Endothelial cell of umbilical vein (primary cell): ENCODE results near the gene FTO.

Experiments
- EZH2 ChIP-seq: IDR thresholded peaks from 2 replicates; pipeline ENCODE4 v1.6.1; 2012; ENCODE audit warnings: borderline replicate concordance, low read depth, mild to moderate bottlenecking, moderate library complexity, low read length, inconsistent platforms; ENCODE audit not compliant: severe bottlenecking
- FOS ChIP-seq: IDR thresholded peaks from 2 replicates; pipeline ENCODE4 v1.6.1; 2011; ENCODE audit warnings: mild to moderate bottlenecking, low read length, moderate library complexity, borderline replicate concordance; ENCODE audit not compliant: insufficient read depth
- POLR2A ChIP-seq: IDR thresholded peaks from 2 replicates; pipeline ENCODE4 v1.6.1; 2012; ENCODE audit warnings: low read depth, mild to moderate bottlenecking, control low read depth, low read length
- POLR2AphosphoS5 ChIP-seq: IDR thresholded peaks from 2 replicates; pipeline ENCODE4 v1.6.1; 2012; ENCODE audit warnings: low read depth, mild to moderate bottlenecking, control low read depth, low read length, moderate library complexity; ENCODE audit not compliant: insufficient read depth
- TF ChIP-seq, protein P1 (sequence below), 2 donors: IDR thresholded peaks; 1 replicate in 1 of 2; 2 replicates in 1 of 2; pipeline ENCODE4 v1.5.1; 2011; ENCODE audit warnings: low read length in 2 of 2, mild to moderate bottlenecking in 2 of 2, moderate library complexity in 2 of 2, control low read depth in 1 of 2, inconsistent platforms in 1 of 2, low read depth in 1 of 2; ENCODE audit not compliant: insufficient read depth in 1 of 2; ENCODE audit errors: extremely low read depth in 1 of 2
- TF ChIP-seq, protein P2 (sequence below): IDR thresholded peaks from 2 replicates; pipeline ENCODE4 v1.6.1; 2011; ENCODE audit not compliant: insufficient read depth, insufficient read length

DNA sequence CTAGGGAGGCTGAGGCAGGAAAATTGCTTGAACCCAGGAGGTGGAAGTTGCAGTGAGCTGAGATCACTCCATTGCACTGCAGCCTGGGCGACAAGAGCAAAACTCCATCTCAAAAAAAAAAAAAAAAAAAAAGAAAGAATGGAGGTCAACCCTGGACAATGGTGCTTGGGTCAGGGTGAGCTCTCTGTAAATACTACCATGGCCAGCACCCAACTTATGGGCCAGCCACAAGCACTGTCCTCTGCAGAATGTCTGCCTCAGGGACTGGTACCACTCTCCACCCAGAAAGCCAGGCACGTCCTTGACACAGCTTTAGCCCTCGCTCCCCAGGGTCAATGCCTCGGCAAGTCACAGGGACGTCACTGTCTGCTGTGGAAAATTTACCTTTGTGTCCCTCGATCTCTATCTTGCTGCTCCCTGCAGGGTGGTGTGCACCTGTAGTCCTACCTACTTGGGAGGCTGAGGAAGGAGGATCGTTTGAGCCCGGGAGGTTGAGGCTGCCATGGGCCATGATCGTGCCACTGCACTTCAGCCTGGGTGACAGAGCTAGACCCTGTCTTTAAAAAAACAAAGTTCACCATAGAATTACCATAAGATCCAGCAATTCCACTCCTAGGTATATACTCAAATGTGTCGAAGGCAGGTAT lies 459.4 kb downstream of the FTO start:
- TF ChIP-seq, protein P1, sequence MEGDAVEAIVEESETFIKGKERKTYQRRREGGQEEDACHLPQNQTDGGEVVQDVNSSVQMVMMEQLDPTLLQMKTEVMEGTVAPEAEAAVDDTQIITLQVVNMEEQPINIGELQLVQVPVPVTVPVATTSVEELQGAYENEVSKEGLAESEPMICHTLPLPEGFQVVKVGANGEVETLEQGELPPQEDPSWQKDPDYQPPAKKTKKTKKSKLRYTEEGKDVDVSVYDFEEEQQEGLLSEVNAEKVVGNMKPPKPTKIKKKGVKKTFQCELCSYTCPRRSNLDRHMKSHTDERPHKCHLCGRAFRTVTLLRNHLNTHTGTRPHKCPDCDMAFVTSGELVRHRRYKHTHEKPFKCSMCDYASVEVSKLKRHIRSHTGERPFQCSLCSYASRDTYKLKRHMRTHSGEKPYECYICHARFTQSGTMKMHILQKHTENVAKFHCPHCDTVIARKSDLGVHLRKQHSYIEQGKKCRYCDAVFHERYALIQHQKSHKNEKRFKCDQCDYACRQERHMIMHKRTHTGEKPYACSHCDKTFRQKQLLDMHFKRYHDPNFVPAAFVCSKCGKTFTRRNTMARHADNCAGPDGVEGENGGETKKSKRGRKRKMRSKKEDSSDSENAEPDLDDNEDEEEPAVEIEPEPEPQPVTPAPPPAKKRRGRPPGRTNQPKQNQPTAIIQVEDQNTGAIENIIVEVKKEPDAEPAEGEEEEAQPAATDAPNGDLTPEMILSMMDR (IDR thresholded peaks at IDR 0.05; ENCODE audit: extremely low read depth in 1 of 2, insufficient read depth in 1 of 2, low read depth in 1 of 2, low read length in 2 of 2) = no peak
- TF ChIP-seq, protein P2, sequence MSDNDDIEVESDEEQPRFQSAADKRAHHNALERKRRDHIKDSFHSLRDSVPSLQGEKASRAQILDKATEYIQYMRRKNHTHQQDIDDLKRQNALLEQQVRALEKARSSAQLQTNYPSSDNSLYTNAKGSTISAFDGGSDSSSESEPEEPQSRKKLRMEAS = no peak
- TF ChIP-seq POLR2AphosphoS5 (no peak), EZH2 (no peak), POLR2A (no peak), FOS (no peak)
